OCI-LY7 (cell line): ENCODE measurements around the gene GATAD2A. TPM values are rescaled to one million over a fixed set of nuclear protein-coding genes. Genes with fewer than 3 reads are reported as not detected.

Source experiments
- BruUV-seq: library from RNA; stranded (reverse); fragments of 400-500 nt; replicated peaks from 2 replicates; lab custom pipeline; 2021; lab: Mats Ljungman, UMichigan
- CTCF ChIA-PET: fragments of 300-600 bp; sonication (Branson Sonifier 250); formaldehyde crosslinking; loops from one replicate; lab custom pipeline; 2022; ENCODE audit warnings: antibody characterized with exemption; ENCODE audit not compliant: unreplicated experiment; lab: Charles Lee
- POLR2A ChIA-PET: fragments of 300-600 bp; sonication (Branson Sonifier 250); formaldehyde crosslinking; loops from one replicate; lab custom pipeline; 2022; ENCODE audit warnings: antibody characterized with exemption; lab: Charles Lee
- DNase-seq: peaks from one replicate; pipeline ENCODE4 v3.0.0-alpha.2; 2015; ENCODE audit warnings: low spot score
- H2AFZ ChIP-seq: fragments of 200-600 bp; sonication (generic), shearing (Covaris generic); 2 replicates; pipeline ENCODE4 v1.6.1; 2014; ENCODE audit warnings: mild to moderate bottlenecking, antibody characterized with exemption, low read length, moderate library complexity
- H3K27ac ChIP-seq: fragments of 200-600 bp; sonication (generic); 2 replicates; pipeline ENCODE4 v1.5.1; 2014; ENCODE audit warnings: mixed run types, low read depth, mild to moderate bottlenecking, moderate library complexity, low read length, inconsistent platforms; ENCODE audit not compliant: poor library complexity, severe bottlenecking
- H3K36me3 ChIP-seq: fragments of 200-600 bp; sonication (generic); 2 replicates; pipeline ENCODE4 v1.6.1; 2014; ENCODE audit warnings: mild to moderate bottlenecking, antibody characterized with exemption, low read length, moderate library complexity, mixed read lengths; ENCODE audit not compliant: insufficient read depth
- H3K4me1 ChIP-seq: fragments of 200-600 bp; sonication (generic); 2 replicates; pipeline ENCODE4 v1.5.1; 2014; ENCODE audit warnings: mild to moderate bottlenecking, low read length; ENCODE audit not compliant: insufficient read depth, poor library complexity, severe bottlenecking
- H3K4me2 ChIP-seq: fragments of 200-600 bp; sonication (generic); 2 replicates; pipeline ENCODE4 v1.6.1; 2014; ENCODE audit warnings: mild to moderate bottlenecking, low read length
- H3K4me3 ChIP-seq: fragments of 200-600 bp; sonication (generic); 2 replicates; pipeline ENCODE4 v1.5.1; 2014; ENCODE audit warnings: mild to moderate bottlenecking, low read depth, low read length; ENCODE audit not compliant: poor library complexity, severe bottlenecking
- H3K79me2 ChIP-seq: fragments of 200-600 bp; sonication (generic); 2 replicates; pipeline ENCODE4 v1.6.1; 2016; ENCODE audit warnings: low read depth, mild to moderate bottlenecking, low read length, moderate library complexity, mixed read lengths; ENCODE audit not compliant: insufficient read depth
- H3K9me2 ChIP-seq: fragments of 200-600 bp; sonication (generic); 2 replicates; pipeline ENCODE4 v1.6.1; 2016; ENCODE audit warnings: mild to moderate bottlenecking, low read length, mixed read lengths; ENCODE audit not compliant: insufficient read depth
- H3K9me3 ChIP-seq: fragments of 200-600 bp; sonication (generic); 2 replicates; pipeline ENCODE4 v1.6.1; 2014; ENCODE audit warnings: mild to moderate bottlenecking, mixed run types, low read length, mixed read lengths
- H4K20me1 ChIP-seq: fragments of 200-600 bp; sonication (generic); 2 replicates; pipeline ENCODE4 v1.6.1; 2014; ENCODE audit warnings: mild to moderate bottlenecking, antibody characterized with exemption, low read length, moderate library complexity, mixed read lengths; ENCODE audit not compliant: insufficient read depth
- EZH2phosphoT487 ChIP-seq: fragments of 200-600 bp; sonication (generic); IDR thresholded peaks from 2 replicates; pipeline ENCODE4 v1.6.1; 2018; ENCODE audit warnings: low read depth, borderline replicate concordance, mild to moderate bottlenecking, mixed run types, antibody characterized with exemption, low read length, moderate library complexity, mixed read lengths
- intact Hi-C: fragments of 100-400 bp; cut with micrococcal nuclease; formaldehyde crosslinking; loops from one replicate; pipeline ENCODE4 v1.10.0; 2022; ENCODE audit not compliant: unreplicated experiment
- total RNA-seq, 2 experiments: library from RNA; depleted of rRNA in 1 of 2; stranded (reverse); fragments of >200 nt in 1 of 2; shearing (Covaris generic) in 1 of 2; gene quantifications; 2 replicates each; pipeline ENCODE4 v1.2.3, GENCODE V29; 2014 to 2022
- TF ChIP-seq, protein P1 (sequence below): fragments of 200-600 bp; sonication (generic); conservative IDR thresholded peaks from 2 replicates; pipeline ENCODE4 v1.5.1; 2014; ENCODE audit warnings: mild to moderate bottlenecking, antibody characterized with exemption, low read length, moderate library complexity, mixed read lengths

GATAD2A gene
- total RNA-seq, 2 experiments from 2014 or later, result 62.8 to 156 TPM

DNA sequence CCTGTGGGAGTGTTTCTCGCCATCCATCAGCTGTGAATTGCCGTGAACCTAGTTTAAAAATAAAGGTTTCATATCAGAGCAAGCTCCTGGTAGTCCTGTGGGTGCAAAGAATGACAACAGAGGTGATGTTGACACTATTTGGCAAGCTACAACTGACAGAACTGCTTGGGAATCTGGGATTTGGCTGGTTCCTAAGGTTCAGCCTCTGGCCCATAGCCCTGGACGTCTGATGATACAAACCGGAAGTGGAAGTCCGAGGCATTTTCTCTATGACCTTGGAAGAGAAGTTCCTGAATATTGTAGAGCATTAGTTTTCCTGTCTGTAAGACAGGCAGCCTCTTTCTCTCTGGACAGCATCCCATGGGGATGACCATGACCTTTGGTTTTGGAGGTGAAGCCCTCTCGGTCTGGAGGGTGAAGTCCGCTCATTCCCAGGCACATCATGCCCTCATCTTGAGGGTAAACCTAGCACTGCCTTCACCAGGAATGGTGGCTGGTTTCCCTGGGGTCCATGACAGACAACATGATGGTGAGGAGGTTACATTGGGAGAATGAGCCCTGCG is 29.1 kb downstream of the GATAD2A start:
- Histone ChIP-seq H3K4me1 (peaks cover 4% of the 10 kb centered on the region), H3K4me2 (no peak overlapping the region), H3K79me2 (peaks cover 96% of the 10 kb centered on the region), H3K4me3 (no peak overlapping the region), H3K36me3 (peaks cover 51% of the 10 kb centered on the region), H2AFZ (no peak overlapping the region), H4K20me1 (peaks cover 21% of the 10 kb centered on the region), H3K27ac (no peak overlapping the region), H3K9me2 (no peaks in the 10 kb centered on the region), H3K9me3 (no peaks in the 10 kb centered on the region)
- intact Hi-C loops, result no loop called here
- CTCF ChIA-PET, result no interaction called here
- DNase-seq, result no peak
- POLR2A ChIA-PET, result interaction anchor here (1.3 kb wide), 1 partner anchor 8 kb away, joined by 3 read pairs; no protein-coding TSS in a partner anchor
- BruUV-seq, result no TSS peak
- TF ChIP-seq, protein P1, sequence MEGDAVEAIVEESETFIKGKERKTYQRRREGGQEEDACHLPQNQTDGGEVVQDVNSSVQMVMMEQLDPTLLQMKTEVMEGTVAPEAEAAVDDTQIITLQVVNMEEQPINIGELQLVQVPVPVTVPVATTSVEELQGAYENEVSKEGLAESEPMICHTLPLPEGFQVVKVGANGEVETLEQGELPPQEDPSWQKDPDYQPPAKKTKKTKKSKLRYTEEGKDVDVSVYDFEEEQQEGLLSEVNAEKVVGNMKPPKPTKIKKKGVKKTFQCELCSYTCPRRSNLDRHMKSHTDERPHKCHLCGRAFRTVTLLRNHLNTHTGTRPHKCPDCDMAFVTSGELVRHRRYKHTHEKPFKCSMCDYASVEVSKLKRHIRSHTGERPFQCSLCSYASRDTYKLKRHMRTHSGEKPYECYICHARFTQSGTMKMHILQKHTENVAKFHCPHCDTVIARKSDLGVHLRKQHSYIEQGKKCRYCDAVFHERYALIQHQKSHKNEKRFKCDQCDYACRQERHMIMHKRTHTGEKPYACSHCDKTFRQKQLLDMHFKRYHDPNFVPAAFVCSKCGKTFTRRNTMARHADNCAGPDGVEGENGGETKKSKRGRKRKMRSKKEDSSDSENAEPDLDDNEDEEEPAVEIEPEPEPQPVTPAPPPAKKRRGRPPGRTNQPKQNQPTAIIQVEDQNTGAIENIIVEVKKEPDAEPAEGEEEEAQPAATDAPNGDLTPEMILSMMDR, result no peak
- no peak for TF ChIP-seq EZH2phosphoT487

DNA sequence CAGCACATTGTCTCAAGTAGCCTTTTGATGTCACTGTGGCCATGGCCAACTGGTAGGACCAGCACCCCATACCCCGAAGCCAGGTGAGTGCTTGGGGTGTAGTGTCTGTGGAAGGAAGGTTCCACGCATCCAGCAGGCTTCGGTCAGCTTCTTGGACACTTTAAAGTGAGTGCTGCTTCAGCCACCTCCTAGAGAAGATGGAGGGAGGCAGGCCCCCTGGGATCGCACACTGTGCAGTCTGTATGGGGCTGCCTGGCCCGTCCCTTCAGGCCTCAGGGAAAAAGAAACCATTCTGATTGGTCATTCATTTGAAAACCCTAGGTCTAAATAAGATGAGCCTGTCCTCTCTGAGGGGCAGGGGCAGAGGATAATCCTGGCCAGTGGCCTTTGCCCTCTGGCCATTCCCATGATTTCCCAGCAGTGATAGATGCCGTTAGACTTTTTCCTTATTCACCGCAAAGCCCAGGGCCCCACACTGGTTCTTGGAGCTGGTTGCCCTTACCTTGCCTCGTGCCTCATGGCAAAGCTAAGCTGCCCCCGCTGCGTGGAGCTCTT is 30.7 kb downstream of the GATAD2A start:
- Histone ChIP-seq H3K4me3 (no peak overlapping the region), H3K9me2 (no peaks in the 10 kb centered on the region), H3K9me3 (no peaks in the 10 kb centered on the region), H4K20me1 (peaks cover 21% of the 10 kb centered on the region), H3K36me3 (peaks cover 55% of the 10 kb centered on the region), H3K79me2 (peaks cover 87% of the 10 kb centered on the region), H2AFZ (no peak overlapping the region), H3K27ac (no peak overlapping the region), H3K4me1 (peaks cover 4% of the 10 kb centered on the region), H3K4me2 (no peak overlapping the region)
- intact Hi-C loops, result no loop called here
- BruUV-seq, result no TSS peak
- TF ChIP-seq EZH2phosphoT487, result no peak
- TF ChIP-seq, protein P1, result no peak
- ChIA-PET POLR2A (no interaction called here), CTCF (no interaction called here)
- DNase-seq, result no peak
